Hepatocyte (in vitro differentiated cells): ENCODE measurements around the gene LSM14A. TPM values are rescaled to one million over a fixed set of nuclear protein-coding genes. Genes with fewer than 3 reads are reported as not detected.

Experiments
- DNase-seq: peaks from one replicate; pipeline ENCODE4 v3.0.0-alpha.2; 2016; ENCODE audit warnings: low spot score
- H2AFZ ChIP-seq: fragments of 200-600 bp; sonication (generic); 2 replicates; pipeline ENCODE4 v1.6.0; 2016; ENCODE audit warnings: antibody characterized with exemption, mild to moderate bottlenecking
- H3K27ac ChIP-seq: fragments of 200-600 bp; sonication (generic); 2 replicates; pipeline ENCODE4 v1.5.1; 2016; ENCODE audit warnings: mild to moderate bottlenecking
- H3K27me3 ChIP-seq: fragments of 200-600 bp; sonication (generic); 2 replicates; pipeline ENCODE4 v1.6.1; 2016
- H3K36me3 ChIP-seq: fragments of 200-600 bp; sonication (generic); replicated peaks from 2 replicates; pipeline ENCODE4 v1.5.1; 2016; ENCODE audit warnings: low read depth; ENCODE audit not compliant: insufficient read depth
- H3K4me1 ChIP-seq: fragments of 200-600 bp; sonication (generic); 2 replicates; pipeline ENCODE4 v1.5.1; 2016; ENCODE audit warnings: mild to moderate bottlenecking, moderate library complexity; ENCODE audit not compliant: insufficient read depth
- H3K4me2 ChIP-seq: fragments of 200-600 bp; sonication (generic); 2 replicates; pipeline ENCODE4 v1.6.0; 2016
- H3K4me3 ChIP-seq: fragments of 200-600 bp; sonication (generic); 2 replicates; pipeline ENCODE4 v1.5.1; 2016; ENCODE audit warnings: mild to moderate bottlenecking
- H3K79me2 ChIP-seq: fragments of 200-600 bp; sonication (generic); 2 replicates; pipeline ENCODE4 v1.6.0; 2017; ENCODE audit warnings: mild to moderate bottlenecking
- H3K9me2 ChIP-seq: fragments of 200-600 bp; sonication (generic); replicated peaks from 2 replicates; pipeline ENCODE4 v1.6.0; 2017; ENCODE audit warnings: mild to moderate bottlenecking; ENCODE audit not compliant: insufficient read depth
- H3K9me3 ChIP-seq: fragments of 200-600 bp; sonication (generic); 2 replicates; pipeline ENCODE4 v1.5.1; 2016; ENCODE audit warnings: low read depth, mild to moderate bottlenecking
- H4K20me1 ChIP-seq: fragments of 200-600 bp; sonication (generic); 2 replicates; pipeline ENCODE4 v1.6.0; 2016; ENCODE audit warnings: mild to moderate bottlenecking; ENCODE audit not compliant: insufficient read depth, poor library complexity, severe bottlenecking
- CTCF ChIP-seq: fragments of 200-600 bp; sonication (generic); IDR thresholded peaks from 2 replicates; pipeline ENCODE4 v1.5.1; 2016; ENCODE audit warnings: antibody characterized with exemption, mild to moderate bottlenecking; ENCODE audit not compliant: poor library complexity
- EZH2 ChIP-seq: fragments of 200-600 bp; sonication (generic); IDR thresholded peaks from 2 replicates; pipeline ENCODE4 v1.6.1; 2016; ENCODE audit warnings: antibody characterized with exemption, mild to moderate bottlenecking, borderline replicate concordance
- EZH2phosphoT487 ChIP-seq: fragments of 200-600 bp; sonication (generic); IDR thresholded peaks from one replicate; pipeline ENCODE4 v1.6.1; 2018; ENCODE audit warnings: antibody characterized with exemption, mild to moderate bottlenecking, low read depth, moderate library complexity; ENCODE audit not compliant: unreplicated experiment, severe bottlenecking
- WGBS: methylation state at CpG from one replicate; pipeline ENCODE4 v1.1.6; 2016; ENCODE audit warnings: low lambda C conversion rate; ENCODE audit errors: missing lambda C conversion rate; 5-methylcytosine and 5-hydroxymethylcytosine counted together
- polyA plus RNA-seq: library from polyadenylated mRNA; unstranded; fragments of >200 nt; fragmentation: Nextera tagmentation; extraction: Ambion mirVana; gene quantifications from 2 replicates; pipeline ENCODE4 v1.2.1, GENCODE V29; 2016
- total RNA-seq: library from RNA; depleted of rRNA; stranded (reverse); fragments of >200 nt; gene quantifications from 2 replicates; pipeline ENCODE4 v1.2.3, GENCODE V29; 2014

The LSM14A gene
- total and polyA plus RNA-seq, 2 experiments from 2014 or later = 64.7 to 96.5 TPM

GRCh38 chr19:34236035-34236987 is 64.0 kb downstream of the LSM14A start:
- peaks cover 6% of the 10 kb centered on the region for H3K79me2 ChIP-seq
- no peak overlapping the region for H2AFZ ChIP-seq
- 79% methylated on average over 18 of the region's 18 CpGs for WGBS
- H3K27me3 ChIP-seq = no peaks in the 10 kb centered on the region
- H3K9me2 ChIP-seq = no peaks in the 10 kb centered on the region
- no peak overlapping the region for H3K4me3 ChIP-seq
- TF ChIP-seq EZH2phosphoT487 = no peak
- no peak for TF ChIP-seq EZH2
- no peak for TF ChIP-seq CTCF
- peak; percentile 38 for DNase-seq
- no peaks in the 10 kb centered on the region for H3K36me3 ChIP-seq
- H4K20me1 ChIP-seq = no peaks in the 10 kb centered on the region
- no peaks in the 10 kb centered on the region for H3K9me3 ChIP-seq
- H3K4me1 ChIP-seq = no peaks in the 10 kb centered on the region
- peak overlapping the region; percentile 51 for H3K4me2 ChIP-seq
- peak overlapping the region; percentile 55 for H3K27ac ChIP-seq

DNA sequence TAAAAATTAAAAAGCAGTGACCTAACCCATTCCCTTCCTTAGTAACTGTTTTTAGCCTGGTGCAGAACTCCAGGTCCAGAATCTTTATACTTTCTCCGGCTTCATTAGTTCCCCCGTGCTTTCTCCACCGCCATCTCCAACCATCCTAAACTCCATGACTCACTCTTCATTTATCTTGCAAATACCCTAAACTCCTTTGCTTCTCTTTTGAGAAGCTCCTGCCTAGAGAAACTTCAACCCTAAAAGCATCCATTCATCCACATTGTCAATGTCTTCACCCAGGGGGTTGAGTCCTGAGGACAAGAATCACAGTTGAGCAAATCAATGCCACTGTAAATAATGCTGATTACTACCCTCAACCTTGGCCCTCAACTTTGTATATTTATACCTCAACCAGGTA is 65.0 kb downstream of the LSM14A start:
- Histone ChIP-seq H3K9me3 (no peaks in the 10 kb centered on the region), H3K27ac (no peak overlapping the region), H3K79me2 (peaks cover 6% of the 10 kb centered on the region), H3K9me2 (no peaks in the 10 kb centered on the region), H3K36me3 (no peaks in the 10 kb centered on the region), H2AFZ (no peak overlapping the region), H3K27me3 (no peaks in the 10 kb centered on the region), H3K4me3 (no peak overlapping the region), H4K20me1 (no peaks in the 10 kb centered on the region), H3K4me1 (no peaks in the 10 kb centered on the region), H3K4me2 (no peak overlapping the region)
- WGBS = 77% methylated on average over 3 of the region's 3 CpGs
- no peak for DNase-seq
- TF ChIP-seq CTCF (no peak), EZH2 (no peak), EZH2phosphoT487 (no peak)

DNA sequence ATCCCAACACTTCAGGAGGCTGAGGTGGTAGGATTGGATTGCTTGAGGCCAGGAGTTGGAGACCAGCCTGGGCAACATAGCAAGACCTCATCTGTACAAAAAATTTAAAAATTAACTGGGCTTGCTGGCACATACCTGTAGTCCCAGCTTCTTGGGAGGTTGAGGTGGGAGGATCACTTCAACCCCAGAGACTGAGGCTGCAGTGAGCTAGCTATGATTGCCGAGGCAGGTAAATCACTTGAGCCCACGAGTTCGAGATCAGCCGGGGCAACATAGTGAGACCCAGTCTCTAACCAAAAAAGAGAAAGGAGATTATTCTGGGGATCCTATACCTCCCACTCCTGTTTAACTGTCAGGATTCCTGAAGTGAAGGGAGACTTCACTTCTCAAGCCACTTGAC is 65.6 kb downstream of the LSM14A start:
- no peak for TF ChIP-seq CTCF
- no peak for TF ChIP-seq EZH2phosphoT487
- no peak for TF ChIP-seq EZH2
- H3K79me2 ChIP-seq = peaks cover 6% of the 10 kb centered on the region
- H3K27me3 ChIP-seq = no peaks in the 10 kb centered on the region
- 100% methylated on average over 4 of the region's 4 CpGs for WGBS
- H3K9me2 ChIP-seq = no peaks in the 10 kb centered on the region
- no peak overlapping the region for H3K4me3 ChIP-seq
- no peaks in the 10 kb centered on the region for H4K20me1 ChIP-seq
- H3K36me3 ChIP-seq = no peaks in the 10 kb centered on the region
- no peaks in the 10 kb centered on the region for H3K9me3 ChIP-seq
- no peak overlapping the region for H3K27ac ChIP-seq
- no peaks in the 10 kb centered on the region for H3K4me1 ChIP-seq
- no peak overlapping the region for H3K4me2 ChIP-seq
- no peak for DNase-seq
- H2AFZ ChIP-seq = no peak overlapping the region
